Hematopoietic multipotent progenitor cell (in vitro differentiated cells): ENCODE measurements around the gene SLC25A22. TPM values are rescaled to one million over a fixed set of nuclear protein-coding genes. Genes with fewer than 3 reads are reported as not detected.

ENCODE experiments used
- DNase-seq, 3 donors: peaks; one replicate each; pipeline ENCODE4 v3.0.0-alpha.2; 2011 to 2015; ENCODE audit warnings: low read depth in 2 of 3, low spot score in 2 of 3
- total RNA-seq: library from RNA; depleted of rRNA; stranded (reverse); fragments of >200 nt; gene quantifications from one replicate; pipeline ENCODE4 v1.2.3, GENCODE V29; 2012

SLC25A22 gene
- total RNA-seq = 12.1 TPM

DNA sequence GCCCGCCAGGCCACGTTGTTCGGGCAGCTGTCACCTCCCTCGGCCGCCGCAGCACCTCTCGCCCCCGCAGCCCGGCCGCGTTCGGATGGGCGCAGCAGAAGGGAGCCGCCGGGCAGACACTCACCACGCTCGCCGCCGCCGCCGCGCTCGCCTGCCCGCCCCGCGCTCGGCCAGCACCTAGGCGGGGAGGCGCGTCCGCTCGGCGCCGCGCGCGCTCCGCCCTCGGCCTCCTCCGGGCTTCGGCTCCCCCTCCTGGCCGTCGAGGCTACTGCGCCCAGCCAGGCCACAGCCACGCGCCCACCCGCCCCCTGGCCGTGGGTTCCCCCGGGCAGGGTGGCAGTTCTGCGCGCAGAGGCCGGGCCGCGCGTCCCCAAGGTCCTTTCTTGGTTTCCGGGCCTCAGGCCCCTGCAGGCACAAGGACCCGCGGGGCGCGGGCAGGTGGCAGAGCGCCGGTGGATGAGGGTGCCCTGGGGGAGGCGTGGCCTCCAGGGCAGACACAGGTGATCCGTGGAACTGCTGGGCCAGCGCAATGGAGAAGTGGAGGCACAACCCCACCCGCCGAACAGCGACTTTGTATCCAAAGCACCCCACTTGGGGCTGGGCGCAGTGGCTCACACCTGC lies at the start of gene SLC25A22:
SLC25A22 (minus strand) TSS at position 189 of the 621 bp plus-strand sequence. CDS start 3,275 bp downstream, outside the sequence.
- peak; percentile 77 to 87 (median 86) for DNase-seq

GRCh38 chr11:847876-848275 lies 49.8 kb upstream of the SLC25A22 start:
- DNase-seq = no peak

DNA sequence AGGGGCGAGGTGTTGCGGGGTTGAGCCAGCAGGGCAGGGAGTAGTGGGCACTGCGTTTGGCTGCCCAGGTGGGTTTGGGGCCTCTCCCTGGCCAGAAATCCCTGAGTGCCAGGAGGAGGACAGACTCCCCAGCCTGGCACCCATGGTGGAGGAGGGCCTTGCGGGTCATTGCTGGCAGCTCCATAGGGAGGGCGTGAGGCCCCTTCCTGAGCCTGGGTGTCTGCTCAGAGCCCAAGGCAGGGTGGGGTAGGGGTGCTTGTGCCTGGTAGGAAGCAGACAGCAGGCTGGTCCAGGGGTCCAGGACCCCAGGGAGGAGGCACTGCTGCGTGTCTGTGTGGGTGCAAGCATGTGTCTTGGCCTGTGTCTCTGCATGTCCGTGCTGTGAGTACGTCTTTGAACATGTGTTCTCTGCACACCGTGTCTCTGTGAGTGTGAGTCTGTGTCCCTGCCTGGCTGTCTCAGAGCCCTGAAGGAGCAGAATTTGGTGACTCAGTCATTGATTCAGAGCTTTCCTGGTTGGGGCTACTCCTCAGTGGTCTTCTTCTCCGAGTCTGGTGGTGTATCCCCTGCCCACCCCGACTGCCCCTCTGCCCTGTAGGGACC lies 48.5 kb upstream of the SLC25A22 start:
- DNase-seq = no peak

GRCh38 chr11:845872-846495 lies 47.9 kb upstream of the SLC25A22 start:
- DNase-seq = no peak

DNA sequence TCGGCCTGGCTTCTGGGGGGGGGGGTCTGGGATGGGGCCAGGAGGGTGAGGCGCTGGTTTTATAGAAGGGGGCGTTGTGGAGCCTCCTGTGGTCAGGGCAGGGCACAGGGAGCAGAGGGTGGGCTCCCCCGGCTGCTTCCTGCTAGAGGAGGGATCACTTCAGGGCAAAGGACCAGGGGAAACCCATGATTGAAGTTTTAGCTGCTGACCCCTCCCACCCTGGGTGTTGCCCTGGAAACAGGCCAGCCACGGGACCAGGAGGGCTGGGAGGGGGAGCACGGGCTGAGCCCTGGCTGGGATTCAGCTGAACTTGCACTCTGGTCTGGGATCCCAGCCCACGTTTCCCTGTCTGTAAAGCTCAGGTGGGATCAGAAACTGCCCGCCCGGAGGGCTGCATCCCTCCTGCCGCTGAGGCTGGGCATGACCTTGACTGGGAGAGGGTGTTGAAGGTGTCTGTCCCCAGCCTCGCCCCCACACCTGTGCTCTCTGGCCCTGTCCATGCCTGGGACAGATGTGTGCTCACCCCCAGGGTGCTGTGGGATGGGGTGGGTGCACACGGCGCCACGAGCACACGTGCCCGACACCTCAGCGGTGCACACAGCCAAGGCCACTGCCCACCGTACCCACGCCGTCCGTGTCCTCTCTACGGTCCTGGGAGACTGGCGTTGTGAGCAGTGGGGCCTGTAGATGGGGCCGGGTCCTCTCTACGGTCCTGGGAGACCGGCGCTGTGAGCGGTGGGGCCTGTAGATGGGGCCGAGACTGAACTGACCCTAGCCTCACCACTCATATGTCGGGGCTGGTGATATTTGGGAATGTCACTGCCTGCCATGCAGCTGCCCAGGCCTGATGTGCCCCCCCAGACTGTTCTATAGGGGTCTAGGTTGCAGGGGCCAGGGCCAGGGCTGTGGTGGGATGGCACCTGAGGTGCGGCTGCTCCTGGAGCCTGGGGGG lies 46.9 kb upstream of the SLC25A22 start:
- DNase-seq = peak in 2 of 3 donors; percentile 94 to 95

GRCh38 chr11:843818-844692 lies 46.0 kb upstream of the SLC25A22 start:
- DNase-seq = peak in 2 of 3 donors; percentile 29 to 45

DNA sequence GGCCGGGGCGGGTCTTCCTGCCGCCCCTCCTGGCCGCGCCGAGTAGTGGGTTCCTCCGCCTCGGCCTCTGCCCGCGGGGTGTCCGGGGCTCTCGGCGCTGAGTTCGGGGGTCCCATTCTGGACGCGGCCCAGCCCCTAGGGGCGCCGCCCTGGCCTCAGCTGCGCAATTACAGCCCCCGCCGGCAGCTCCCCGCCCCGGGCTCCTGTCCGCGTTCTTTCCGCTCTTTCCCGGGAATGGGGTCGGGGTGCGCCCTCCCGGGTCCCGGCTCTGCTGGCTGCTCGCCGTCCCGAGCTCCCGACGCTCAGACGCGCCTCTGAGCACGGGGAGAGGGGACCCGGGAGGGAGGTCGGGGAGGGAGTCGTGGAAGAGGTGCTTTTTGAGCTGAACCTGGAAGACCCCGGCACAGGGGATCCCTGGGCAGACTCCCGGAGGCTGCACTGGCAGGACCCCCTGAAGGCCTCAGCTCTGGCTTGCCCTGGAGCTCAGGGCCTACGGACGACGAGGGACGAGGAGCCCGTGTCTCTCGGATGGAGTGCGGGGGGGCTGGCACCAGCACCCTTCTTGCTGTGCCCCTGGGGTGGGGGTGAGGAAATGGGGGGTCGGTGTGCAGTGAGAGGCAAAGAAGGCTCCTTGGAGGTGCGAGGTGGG lies 45.1 kb upstream of the SLC25A22 start:
- DNase-seq = no peak

GRCh38 chr11:842370-843002 lies 44.4 kb upstream of the SLC25A22 start, which contains the start of the genes POLR2L and TSPAN4:
POLR2L (minus strand) TSS chr11:842529; CDS start chr11:842508, 21 bp downstream.
TSPAN4 (plus strand) TSS chr11:842852; CDS start chr11:850305, 7,453 bp downstream.
- DNase-seq = peak; percentile 86 to 87 (median 86)

GRCh38 chr11:841981-842369 lies 43.9 kb upstream of the SLC25A22 start:
- DNase-seq = no peak

GRCh38 chr11:839875-840617 lies 42.0 kb upstream of the SLC25A22 start:
- no peak for DNase-seq

DNA sequence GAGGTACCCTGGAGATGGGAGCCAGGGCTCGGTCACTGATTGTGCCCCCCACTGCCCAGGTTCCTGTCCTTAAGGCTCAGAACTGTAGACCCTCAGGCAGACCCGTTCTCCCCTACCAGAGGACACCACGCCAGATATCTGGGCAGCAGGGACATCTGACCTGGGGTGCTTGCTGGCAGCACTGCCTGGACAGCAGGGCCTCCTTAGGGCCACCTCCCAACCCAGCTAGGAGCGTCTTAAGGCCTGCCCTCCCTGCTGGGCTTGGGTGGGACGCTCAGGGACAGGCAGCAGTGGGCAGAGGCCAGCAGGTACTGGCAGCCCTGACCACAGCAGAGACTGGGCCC lies 41.2 kb upstream of the SLC25A22 start:
- DNase-seq = no peak

- no peak for DNase-seq
These were observed 40.6 kb upstream of the SLC25A22 start for GRCh38 chr11:838441-839279.

GRCh38 chr11:837990-838307 lies 39.9 kb upstream of the SLC25A22 start:
- no peak for DNase-seq

DNA sequence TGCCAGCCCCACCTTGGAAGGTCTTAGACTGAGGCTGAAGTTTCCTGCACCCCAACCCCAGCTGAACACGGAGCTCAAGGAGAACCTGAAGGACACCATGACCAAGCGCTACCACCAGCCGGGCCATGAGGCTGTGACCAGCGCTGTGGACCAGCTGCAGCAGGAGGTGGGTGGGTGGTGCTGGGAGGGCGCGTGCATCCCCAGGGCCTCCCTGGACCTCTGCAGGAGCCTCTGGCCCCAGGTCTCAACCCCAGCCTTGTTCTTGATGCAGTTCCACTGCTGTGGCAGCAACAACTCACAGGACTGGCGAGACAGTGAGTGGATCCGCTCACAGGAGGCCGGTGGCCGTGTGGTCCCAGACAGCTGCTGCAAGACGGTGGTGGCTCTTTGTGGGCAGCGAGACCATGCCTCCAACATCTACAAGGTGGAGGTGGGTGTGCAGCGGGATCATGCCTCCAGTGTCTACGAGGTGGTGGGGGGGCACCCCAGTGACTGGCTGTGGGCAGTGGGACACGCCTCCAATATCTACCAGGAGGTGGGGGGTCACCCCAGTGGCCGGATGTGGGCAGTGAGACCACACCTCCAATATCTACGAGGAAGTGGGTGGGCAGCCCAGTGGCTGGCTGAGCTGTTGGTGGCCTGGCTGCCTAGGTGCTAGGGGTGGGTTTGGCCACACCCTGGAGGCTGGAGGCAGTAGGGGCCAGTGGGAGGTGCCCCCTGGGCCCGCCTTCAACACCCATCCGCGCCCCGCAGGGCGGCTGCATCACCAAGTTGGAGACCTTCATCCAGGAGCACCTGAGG lies 39.3 kb upstream of the SLC25A22 start:
- no peak for DNase-seq

DNA sequence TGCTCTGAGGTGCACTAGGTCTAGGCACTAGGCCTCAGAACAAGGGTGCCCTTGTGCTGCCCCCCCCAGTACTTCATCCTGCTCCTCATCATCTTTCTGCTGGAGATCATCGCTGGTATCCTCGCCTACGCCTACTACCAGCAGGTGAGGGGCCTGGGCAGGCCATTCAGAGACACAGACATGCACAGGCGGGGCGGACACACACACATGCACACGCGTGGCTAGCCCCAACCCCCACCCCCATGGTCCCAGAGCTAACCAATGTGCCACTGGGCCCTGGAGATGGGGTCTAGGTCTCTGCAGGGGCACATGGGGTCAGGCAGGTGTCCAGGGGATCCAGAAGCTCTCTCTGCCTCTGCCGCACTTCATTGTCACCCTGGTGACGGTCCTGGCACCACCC lies 38.6 kb upstream of the SLC25A22 start:
- no peak for DNase-seq

GRCh38 chr11:836274-836673 lies 38.2 kb upstream of the SLC25A22 start:
- no peak for DNase-seq
